GM18907 (cell line): Measurements from ENCODE around the gene NANOS2.

ENCODE experiments used
- ATAC-seq: cut with Tn5 transposase; IDR thresholded peaks from one replicate; pipeline ENCODE4 v1.9.1; 2021; ENCODE audit warnings: mild to moderate bottlenecking, moderate library complexity; ENCODE audit not compliant: unreplicated experiment

The NANOS2 gene

GRCh38 chr19:45929247-45929646 lies 14.7 kb upstream of the NANOS2 start:
- no peak for ATAC-seq

GRCh38 chr19:45927565-45928261 lies 13.1 kb upstream of the NANOS2 start:
- peak; percentile 69 for ATAC-seq

- no peak for ATAC-seq
Observed at GRCh38 chr19:45924891-45925447, 10.4 kb upstream of the NANOS2 start.

GRCh38 chr19:45922281-45922680 lies 7.7 kb upstream of the NANOS2 start:
- no peak for ATAC-seq

- no peak for ATAC-seq
Observed at GRCh38 chr19:45920458-45920857, 5.9 kb upstream of the NANOS2 start.

- no peak for ATAC-seq
Observed at GRCh38 chr19:45919678-45920077, 5.1 kb upstream of the NANOS2 start.

- ATAC-seq, result no peak
Observed at GRCh38 chr19:45918721-45919120, 4.1 kb upstream of the NANOS2 start.

GRCh38 chr19:45917421-45918091 lies 3.0 kb upstream of the NANOS2 start:
- no peak for ATAC-seq

- no peak for ATAC-seq
Observed at GRCh38 chr19:45911291-45911690, 3.3 kb downstream of the NANOS2 start.

- no peak for ATAC-seq
Observed at GRCh38 chr19:45908956-45909355, 5.6 kb downstream of the NANOS2 start.

- ATAC-seq, result no peak
Observed at GRCh38 chr19:45906221-45906620, 8.4 kb downstream of the NANOS2 start.

- ATAC-seq, result no peak
Observed at GRCh38 chr19:45905011-45905410, 9.6 kb downstream of the NANOS2 start.

- peak; percentile 87 for ATAC-seq
Observed at GRCh38 chr19:45902651-45903625, 11.6 kb downstream of the NANOS2 start.

GRCh38 chr19:45901912-45902650 lies 12.5 kb downstream of the NANOS2 start, which contains the start of gene MYPOP:
TSS of gene MYPOP (minus strand) at chr19:45902613. CDS start at chr19:45901773, 840 bp downstream.
- ATAC-seq, result no peak

- ATAC-seq, result no peak
Observed at GRCh38 chr19:45901432-45901911, 13.1 kb downstream of the NANOS2 start.

GRCh38 chr19:45900738-45901431 lies 13.7 kb downstream of the NANOS2 start:
- ATAC-seq, result no peak

- no peak for ATAC-seq
Observed at GRCh38 chr19:45899919-45900589, 14.5 kb downstream of the NANOS2 start.

GRCh38 chr19:45899253-45899652 lies 15.3 kb downstream of the NANOS2 start:
- no peak for ATAC-seq

- ATAC-seq, result no peak
Observed at GRCh38 chr19:45897261-45897812, 17.2 kb downstream of the NANOS2 start.
